Activated effector memory CD4-positive, alpha-beta T cell treated with anti-CD3 and anti-CD28 coated beads, Interleukin-2, amount 50 U/mL, for 16 hours (primary cell): ENCODE data around the gene ZNF358.

ENCODE experiments used
- DNase-seq: peaks from one replicate; pipeline ENCODE4 v3.0.0-alpha.2; 2020

Gene ZNF358

GRCh38 chr19:7515645-7516151 lies at the start of gene ZNF358:
ZNF358 (plus strand) TSS chr19:7516103; CDS start chr19:7519243, 3,140 bp downstream.
- peak; percentile 72 for DNase-seq

DNA sequence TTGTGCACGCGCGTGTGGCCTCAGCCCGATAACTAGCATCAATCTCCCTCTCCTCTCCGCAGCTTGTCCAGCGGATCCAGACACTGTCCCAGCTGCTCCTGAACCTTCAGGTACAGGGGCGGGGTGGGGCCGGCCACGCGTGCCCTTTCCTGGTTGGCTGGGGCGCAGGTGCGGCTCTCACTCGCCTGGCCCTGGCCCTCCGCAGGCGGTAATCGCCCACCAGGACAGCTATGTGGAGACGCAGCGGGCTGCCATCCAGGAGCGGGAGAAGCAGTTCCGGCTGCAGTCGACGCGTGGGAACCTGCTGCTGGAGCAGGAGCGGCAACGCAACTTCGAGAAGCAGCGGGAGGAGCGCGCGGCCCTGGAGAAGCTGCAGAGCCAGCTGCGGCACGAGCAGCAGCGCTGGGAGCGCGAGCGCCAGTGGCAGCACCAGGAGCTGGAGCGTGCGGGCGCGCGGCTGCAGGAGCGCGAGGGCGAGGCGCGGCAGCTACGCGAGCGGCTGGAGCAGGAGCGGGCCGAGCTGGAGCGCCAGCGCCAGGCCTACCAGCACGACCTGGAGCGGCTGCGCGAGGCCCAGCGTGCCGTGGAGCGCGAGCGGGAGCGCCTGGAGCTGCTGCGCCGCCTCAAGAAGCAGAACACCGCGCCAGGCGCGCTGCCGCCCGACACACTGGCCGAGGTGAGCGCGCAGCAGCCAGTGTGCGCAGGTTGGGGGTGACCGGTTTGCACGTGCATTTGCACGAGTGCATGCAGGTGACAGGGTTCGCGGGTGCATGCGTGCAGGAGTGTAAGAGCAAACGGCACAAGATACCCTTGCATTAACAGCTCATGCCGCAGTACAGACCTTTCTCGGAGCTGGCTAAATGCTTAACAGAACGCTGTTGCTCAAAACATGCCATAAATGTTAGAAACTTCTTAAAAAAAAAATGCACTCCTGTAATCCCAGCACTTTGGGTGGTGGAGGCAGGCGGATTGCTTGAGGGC lies 48.6 kb upstream of the ZNF358 start:
- no peak for DNase-seq

- DNase-seq = no peak
These were observed 47.1 kb upstream of the ZNF358 start for GRCh38 chr19:7468840-7469239.

DNA sequence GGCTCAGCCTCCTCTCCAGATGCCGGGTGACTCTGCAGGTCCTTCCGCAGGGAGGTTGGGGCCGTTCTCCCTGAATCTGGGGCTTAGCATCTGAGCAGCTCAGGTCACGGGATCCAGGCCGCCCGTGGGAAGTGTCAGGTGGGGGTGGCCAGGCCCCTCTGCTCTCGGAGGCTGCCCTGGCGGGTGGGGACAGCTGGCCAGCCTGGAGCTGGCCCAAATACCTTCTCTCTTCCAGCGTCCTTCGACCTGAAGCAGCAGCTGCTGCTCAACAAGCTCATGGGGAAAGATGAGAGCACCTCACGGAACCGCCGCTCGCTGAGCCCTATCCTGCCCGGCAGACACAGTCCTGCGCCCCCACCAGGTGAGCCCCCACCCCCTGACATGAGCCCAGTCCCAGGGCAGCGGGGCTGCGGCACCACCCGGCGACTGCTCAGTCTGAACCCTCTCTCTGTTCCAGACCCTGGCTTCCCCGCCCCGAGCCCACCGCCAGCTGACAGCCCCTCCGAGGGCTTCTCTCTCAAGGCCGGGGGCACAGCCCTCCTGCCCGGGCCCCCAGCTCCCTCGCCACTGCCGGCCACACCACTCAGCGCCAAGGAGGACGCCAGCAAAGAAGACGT lies 46.1 kb upstream of the ZNF358 start:
- DNase-seq = no peak

- DNase-seq = no peak
These were observed 45.2 kb upstream of the ZNF358 start for GRCh38 chr19:7470540-7471305.

GRCh38 chr19:7471696-7472615 lies 43.9 kb upstream of the ZNF358 start:
- no peak for DNase-seq

DNA sequence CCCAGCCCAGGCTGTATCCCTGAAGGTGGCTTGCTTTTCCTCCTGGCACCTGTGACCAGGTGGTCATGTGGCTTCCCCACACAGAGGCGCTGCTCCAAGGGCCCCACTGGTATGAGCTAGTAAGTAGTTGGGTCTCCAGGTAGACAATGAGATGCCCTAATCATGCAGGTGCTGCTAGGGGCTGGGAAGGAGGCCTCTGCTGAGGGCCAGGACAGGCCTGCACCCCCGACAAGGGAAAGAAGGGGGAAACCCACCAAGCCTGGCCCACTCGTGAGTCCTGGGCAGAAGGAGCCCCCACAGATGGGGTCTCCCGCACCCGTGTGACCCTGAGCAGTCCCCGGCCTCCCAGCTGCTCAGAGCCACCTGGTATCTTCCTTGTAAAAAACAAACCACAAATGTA lies 40.2 kb upstream of the ZNF358 start:
- no peak for DNase-seq

GRCh38 chr19:7476241-7476640 lies 39.7 kb upstream of the ZNF358 start:
- DNase-seq = no peak

DNA sequence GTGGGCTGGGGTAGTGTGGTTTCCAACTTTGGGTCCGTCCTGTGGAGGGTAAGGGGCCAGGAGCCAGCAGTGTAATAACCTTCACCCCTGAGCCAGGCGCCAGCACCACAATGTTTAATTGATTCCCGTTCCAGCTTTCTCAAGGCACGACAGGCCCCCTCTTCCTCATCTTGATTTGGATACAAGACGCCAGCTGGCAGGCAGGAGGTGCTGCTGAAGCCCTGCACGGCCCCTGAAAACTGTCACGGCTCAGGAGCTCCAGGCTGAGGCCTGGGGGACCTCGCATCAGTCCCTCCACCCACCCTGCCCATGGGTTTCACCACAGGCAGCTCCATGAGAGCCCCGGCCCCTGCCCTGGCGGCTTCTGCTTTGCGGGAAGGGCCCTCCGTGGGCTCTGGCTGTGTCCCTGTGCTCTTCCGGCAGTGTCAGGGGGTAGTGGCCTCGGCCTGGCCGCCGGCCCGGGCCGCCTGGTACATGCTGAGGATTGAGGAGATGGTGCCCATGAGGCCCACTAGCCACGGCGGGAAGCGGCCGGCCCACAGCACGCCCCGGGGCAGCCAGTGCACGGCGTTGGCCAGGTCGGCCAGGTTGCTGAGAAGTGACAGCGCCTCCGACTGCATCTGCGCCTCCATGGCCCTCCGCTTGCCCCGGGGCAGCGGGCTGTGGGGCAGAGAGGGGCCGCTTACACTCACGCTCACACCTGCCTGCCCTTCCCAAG lies 39.0 kb upstream of the ZNF358 start:
- DNase-seq = no peak

GRCh38 chr19:7477758-7478157 lies 38.1 kb upstream of the ZNF358 start:
- no peak for DNase-seq

DNA sequence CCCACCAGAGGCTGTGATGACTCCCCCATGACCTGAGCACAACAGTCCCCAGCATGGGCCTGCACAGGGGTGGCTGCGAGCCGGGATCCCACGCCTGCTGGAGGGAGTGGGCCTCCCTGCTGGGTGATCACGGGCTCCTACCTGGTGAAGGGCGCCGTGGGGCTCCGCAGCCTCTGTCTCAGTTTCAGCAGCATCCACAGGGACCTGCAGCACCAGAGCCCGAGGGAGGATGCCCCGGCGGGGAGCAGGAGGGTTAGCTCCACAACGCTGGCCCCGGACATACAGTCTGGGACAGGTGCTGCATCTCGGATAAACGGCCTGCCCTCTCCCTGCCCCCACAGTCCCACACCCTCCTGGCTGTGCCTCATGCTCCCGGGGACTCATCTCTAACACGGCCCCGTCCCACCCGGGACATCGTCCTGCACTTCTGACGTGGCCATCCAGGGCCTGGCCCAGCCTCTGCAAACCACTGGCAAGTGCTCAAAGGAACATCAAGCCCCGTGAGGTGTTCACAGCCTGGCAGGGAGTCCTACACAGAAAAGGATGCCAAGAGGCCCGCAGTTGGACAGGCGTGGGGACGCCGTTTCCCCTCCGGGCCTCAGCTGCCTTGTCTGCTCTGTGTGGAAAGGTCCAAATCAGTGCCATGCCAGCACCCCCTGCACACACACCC lies 37.6 kb upstream of the ZNF358 start:
- no peak for DNase-seq

- no peak for DNase-seq
These were observed 37.1 kb upstream of the ZNF358 start for GRCh38 chr19:7478843-7479227.

GRCh38 chr19:7480222-7480969 lies 35.5 kb upstream of the ZNF358 start:
- no peak for DNase-seq

DNA sequence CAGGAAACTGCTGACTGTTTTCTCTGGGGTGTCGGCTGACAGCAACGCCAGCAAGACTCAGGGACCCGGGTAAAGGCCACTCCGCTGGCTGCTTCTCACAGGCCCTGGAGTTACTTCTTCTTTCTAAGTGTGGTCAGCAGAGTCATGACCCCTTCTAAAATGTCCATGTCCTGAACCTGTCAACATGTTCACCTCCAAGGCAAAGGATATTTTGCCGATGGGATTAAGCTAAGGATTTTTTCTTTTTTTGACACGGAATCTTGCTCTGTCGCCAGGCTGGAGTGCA lies 35.0 kb upstream of the ZNF358 start:
- no peak for DNase-seq

GRCh38 chr19:7482584-7483439 lies 33.1 kb upstream of the ZNF358 start:
- DNase-seq = no peak

DNA sequence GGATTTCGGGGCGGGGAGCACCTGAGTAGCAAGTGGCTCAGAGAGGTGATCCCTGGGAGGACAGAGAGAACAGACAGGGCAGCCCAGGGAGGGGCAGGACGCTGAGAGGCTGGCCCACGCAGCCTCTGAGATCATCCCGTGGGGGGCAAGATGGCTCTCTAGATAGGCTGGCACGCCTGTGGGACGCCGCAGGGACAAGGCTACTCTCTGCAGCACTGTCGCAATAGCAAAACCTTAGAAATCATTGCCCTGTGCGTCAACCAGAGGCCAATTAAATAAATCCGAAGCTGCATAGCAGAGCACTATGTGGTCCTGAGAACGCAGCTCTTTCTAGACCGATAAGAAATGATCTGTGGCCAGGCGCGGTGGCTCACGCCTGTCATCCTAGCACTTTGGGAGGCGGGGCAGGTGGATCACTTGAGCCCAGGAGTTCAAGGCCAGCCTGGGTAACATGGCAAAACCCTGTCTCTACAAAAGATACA lies 32.1 kb upstream of the ZNF358 start:
- DNase-seq = no peak

DNA sequence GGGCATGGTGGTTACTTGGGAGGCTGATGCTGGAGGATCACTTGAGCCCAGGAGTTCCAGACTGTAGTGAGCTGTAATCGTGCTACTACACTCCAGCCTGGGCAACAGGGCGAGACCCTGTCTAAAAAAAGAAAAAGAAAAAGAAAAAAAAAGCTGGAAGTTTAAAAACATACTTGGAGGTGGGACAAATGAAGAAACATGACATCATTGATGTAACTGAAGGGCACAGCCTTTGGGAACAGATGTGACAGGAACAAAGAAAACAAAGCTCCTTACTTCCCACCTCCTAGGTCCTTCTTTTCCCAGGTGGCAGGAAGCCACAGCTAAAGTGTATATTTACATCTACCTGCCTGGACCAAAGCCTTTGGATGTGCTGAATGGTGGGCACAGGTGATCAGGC lies 29.0 kb upstream of the ZNF358 start:
- no peak for DNase-seq

DNA sequence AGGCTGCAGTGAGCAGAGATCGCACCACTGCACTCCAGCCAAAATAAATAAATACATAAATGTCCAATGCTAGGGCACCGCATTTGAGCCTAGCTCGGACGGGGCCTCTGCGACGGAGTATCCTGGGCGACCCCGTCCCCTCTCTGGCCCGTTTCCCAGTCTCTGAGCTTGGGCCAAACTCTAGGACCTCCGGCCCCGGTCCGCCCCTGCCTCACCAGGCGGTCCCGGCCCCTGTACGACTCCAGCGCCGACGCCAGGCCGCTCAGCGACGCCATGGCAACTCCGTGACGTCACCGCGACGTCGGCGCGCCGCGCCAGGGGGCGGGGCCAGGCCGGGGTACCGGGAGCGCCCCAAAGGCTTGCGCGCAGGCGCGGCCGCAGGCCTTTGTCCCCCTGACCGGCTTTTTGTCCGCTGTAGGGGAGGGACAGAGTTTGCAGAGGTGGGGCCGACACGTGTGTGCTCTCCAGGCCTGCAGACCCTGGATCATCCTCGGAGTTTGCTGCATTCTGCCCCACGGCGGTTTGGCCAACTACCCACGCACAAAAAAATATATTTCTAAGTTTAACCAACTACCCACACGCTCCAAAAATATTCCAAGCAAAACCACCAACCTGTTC lies 27.1 kb upstream of the ZNF358 start, which contains the start of gene PEX11G:
Gene PEX11G, minus strand, starts transcription at position 300 of the 618 bp plus-strand sequence. Its CDS starts 25 bp downstream, at position 275.
- peak; percentile 97 for DNase-seq
